ENCODE data around the gene ROPN1. TPM values are rescaled to one million over a fixed set of nuclear protein-coding genes. Genes with fewer than 3 reads are reported as not detected.

ROPN1 gene
- total RNA-seq, 1 experiment from 2014 or later, result not detected

DNA sequence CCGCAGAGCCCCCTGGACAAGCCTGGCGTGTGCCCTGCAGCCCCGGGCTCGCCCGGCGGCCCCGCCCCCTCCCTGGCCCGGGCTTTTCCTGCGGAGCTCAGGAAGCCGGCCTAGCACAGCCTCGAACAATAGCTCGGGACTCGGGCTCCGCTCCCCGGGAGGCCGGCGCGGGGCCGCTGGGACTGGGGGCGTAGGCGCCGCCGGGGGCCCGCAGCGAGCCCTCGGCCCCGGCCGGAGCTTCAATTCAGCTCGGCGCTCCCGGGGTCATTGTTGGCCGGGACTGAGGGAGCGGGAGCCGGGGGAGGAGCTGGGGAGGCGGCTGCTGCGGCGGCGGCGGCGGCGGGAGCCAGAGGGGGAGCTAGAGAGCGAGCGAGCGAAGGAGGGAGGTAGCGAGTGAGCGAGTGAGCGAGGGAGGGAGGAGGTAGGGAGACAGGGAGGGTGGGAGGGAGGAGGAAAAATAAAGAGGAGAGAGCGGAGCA lies 41.0 kb upstream of the ROPN1 start:
- H3K4me2 ChIP-seq (ENCODE audit: low read length), result peak overlapping the region; percentile 83
- H3K4me3 ChIP-seq (replicated peaks in 1 of 2; ENCODE audit: low read depth in 1 of 2, low read length in 2 of 2), result peak overlapping the region; percentile 38 to 58
- peak overlapping the region; percentile 20; the same call in 1 of the 2 replicates for H3K27ac ChIP-seq (ENCODE audit: low read depth, low read length)
- peaks cover 4 to 6% of the 10 kb centered on the region in 2 experiments; a peak in 2 of 4 replicates for H3K4me1 ChIP-seq (ENCODE audit: control insufficient read depth in 1 of 2, insufficient read depth in 2 of 2, low read length in 2 of 2)
- H2AFZ ChIP-seq (ENCODE audit: low read depth, low read length, poor library complexity, severe bottlenecking), result no peak overlapping the region
- no peaks in the 10 kb centered on the region for H3K36me3 ChIP-seq (ENCODE audit: control insufficient read depth in 1 of 2, insufficient read depth in 2 of 2, low read length in 2 of 2)
- no peaks in the 10 kb centered on the region for H3K79me2 ChIP-seq (ENCODE audit: insufficient read depth, low read length)
- H3K9me2 ChIP-seq (ENCODE audit: insufficient read depth), result no peaks in the 10 kb centered on the region
- H3K9ac ChIP-seq (ENCODE audit: low read length), result peak overlapping the region; percentile 44; the same call in 1 of the 2 replicates
- no peak for TF ChIP-seq RAD21 (IDR thresholded peaks at IDR 0.05; ENCODE audit: low read depth)
- TF ChIP-seq SRF (IDR thresholded peaks at IDR 0.05; ENCODE audit: low read depth), result no peak
- TF ChIP-seq CBX3 (IDR thresholded peaks at IDR 0.05; ENCODE audit: low read depth), result no peak
- TF ChIP-seq EGR1 (IDR thresholded peaks at IDR 0.05; ENCODE audit: low read depth), result no peak
- TF ChIP-seq, protein P1, sequence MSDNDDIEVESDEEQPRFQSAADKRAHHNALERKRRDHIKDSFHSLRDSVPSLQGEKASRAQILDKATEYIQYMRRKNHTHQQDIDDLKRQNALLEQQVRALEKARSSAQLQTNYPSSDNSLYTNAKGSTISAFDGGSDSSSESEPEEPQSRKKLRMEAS (IDR thresholded peaks at IDR 0.05), result no peak
- no peak for TF ChIP-seq EZH2phosphoT487 (IDR thresholded peaks at IDR 0.05; ENCODE audit: borderline replicate concordance)
- TF ChIP-seq, protein P2, sequence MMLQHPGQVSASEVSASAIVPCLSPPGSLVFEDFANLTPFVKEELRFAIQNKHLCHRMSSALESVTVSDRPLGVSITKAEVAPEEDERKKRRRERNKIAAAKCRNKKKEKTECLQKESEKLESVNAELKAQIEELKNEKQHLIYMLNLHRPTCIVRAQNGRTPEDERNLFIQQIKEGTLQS (IDR thresholded peaks at IDR 0.05), result no peak
- no peak for TF ChIP-seq CEBPB (IDR thresholded peaks at IDR 0.05; ENCODE audit: low read depth)
- no peak for TF ChIP-seq YY1 (IDR thresholded peaks at IDR 0.05; ENCODE audit: extremely low read depth, insufficient replicate concordance, low read depth, low read length)
- TF ChIP-seq, protein P3, sequence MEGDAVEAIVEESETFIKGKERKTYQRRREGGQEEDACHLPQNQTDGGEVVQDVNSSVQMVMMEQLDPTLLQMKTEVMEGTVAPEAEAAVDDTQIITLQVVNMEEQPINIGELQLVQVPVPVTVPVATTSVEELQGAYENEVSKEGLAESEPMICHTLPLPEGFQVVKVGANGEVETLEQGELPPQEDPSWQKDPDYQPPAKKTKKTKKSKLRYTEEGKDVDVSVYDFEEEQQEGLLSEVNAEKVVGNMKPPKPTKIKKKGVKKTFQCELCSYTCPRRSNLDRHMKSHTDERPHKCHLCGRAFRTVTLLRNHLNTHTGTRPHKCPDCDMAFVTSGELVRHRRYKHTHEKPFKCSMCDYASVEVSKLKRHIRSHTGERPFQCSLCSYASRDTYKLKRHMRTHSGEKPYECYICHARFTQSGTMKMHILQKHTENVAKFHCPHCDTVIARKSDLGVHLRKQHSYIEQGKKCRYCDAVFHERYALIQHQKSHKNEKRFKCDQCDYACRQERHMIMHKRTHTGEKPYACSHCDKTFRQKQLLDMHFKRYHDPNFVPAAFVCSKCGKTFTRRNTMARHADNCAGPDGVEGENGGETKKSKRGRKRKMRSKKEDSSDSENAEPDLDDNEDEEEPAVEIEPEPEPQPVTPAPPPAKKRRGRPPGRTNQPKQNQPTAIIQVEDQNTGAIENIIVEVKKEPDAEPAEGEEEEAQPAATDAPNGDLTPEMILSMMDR (IDR thresholded peaks at IDR 0.05 in 2 of 3, conservative IDR thresholded peaks at IDR 0.05 in 1 of 3; ENCODE audit: borderline replicate concordance in 1 of 3, insufficient read depth in 1 of 3, low read depth in 2 of 3, low read length in 2 of 3), result peak in 2 of 3 experiments; percentile 48 to 63; a peak in 4 of 6 replicates
- peak; percentile 37 for TF ChIP-seq ZFX (IDR thresholded peaks at IDR 0.05)
- no peak for TF ChIP-seq JUND (IDR thresholded peaks at IDR 0.05)
- no peak for TF ChIP-seq ZNF274 (IDR thresholded peaks at IDR 0.05; ENCODE audit: low read depth, low read length)
- TF ChIP-seq, protein P4, sequence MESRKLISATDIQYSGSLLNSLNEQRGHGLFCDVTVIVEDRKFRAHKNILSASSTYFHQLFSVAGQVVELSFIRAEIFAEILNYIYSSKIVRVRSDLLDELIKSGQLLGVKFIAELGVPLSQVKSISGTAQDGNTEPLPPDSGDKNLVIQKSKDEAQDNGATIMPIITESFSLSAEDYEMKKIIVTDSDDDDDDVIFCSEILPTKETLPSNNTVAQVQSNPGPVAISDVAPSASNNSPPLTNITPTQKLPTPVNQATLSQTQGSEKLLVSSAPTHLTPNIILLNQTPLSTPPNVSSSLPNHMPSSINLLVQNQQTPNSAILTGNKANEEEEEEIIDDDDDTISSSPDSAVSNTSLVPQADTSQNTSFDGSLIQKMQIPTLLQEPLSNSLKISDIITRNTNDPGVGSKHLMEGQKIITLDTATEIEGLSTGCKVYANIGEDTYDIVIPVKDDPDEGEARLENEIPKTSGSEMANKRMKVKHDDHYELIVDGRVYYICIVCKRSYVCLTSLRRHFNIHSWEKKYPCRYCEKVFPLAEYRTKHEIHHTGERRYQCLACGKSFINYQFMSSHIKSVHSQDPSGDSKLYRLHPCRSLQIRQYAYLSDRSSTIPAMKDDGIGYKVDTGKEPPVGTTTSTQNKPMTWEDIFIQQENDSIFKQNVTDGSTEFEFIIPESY (IDR thresholded peaks at IDR 0.05; ENCODE audit: extremely low read depth, insufficient replicate concordance, low read length), result no peak
- TF ChIP-seq ELF1 (IDR thresholded peaks at IDR 0.05; ENCODE audit: borderline replicate concordance, low read depth), result no peak
- RAD21 ChIA-PET (ENCODE audit: low non-redundant PET in 1 of 2, low total read pairs in 2 of 2, uncharacterized antibody in 2 of 2, unreplicated experiment in 2 of 2), result no interaction called here
- DNase-seq (ENCODE audit: low read depth, low spot score) (peak; percentile 28), ATAC-seq (peak; percentile 98)
- BruUV-seq (replicated peaks), result no TSS peak
- POLR2A ChIA-PET, result no interaction called here
- CTCF ChIA-PET, result interaction anchor here (0.7 to 2.0 kb wide), 17 partner anchors 9 to 435 kb away, joined by 3 to 11 read pairs (median 4); no protein-coding TSS in a partner anchor
- H4K20me1 ChIP-seq (ENCODE audit: insufficient read depth), result no peaks in the 10 kb centered on the region
- intact Hi-C loops (cut with micrococcal nuclease), result no loop called here
- peaks cover 46% of the 10 kb centered on the region for H3K27me3 ChIP-seq (ENCODE audit: insufficient read depth, low read length)
- H3K9me3 ChIP-seq (ENCODE audit: control insufficient read depth in 1 of 2, insufficient read depth in 1 of 2, low read depth in 1 of 2, low read length in 2 of 2), result no peaks in the 10 kb centered on the region
